PFSK-1 (cell line): ENCODE results near the gene MRPL4.

Experiments used
- FOXP2 ChIP-seq: optimal IDR thresholded peaks from 2 replicates; pipeline ENCODE3; 2011; ENCODE audit warnings: borderline replicate concordance, control low read depth, inconsistent platforms; ENCODE audit not compliant: insufficient read depth; ENCODE audit errors: extremely low read length, extremely low read depth
- POLR2AphosphoS5 ChIP-seq: IDR thresholded peaks from 2 replicates; pipeline ENCODE4 v1.6.1; 2012; ENCODE audit warnings: low read depth, mild to moderate bottlenecking, control low read depth, low read length, moderate library complexity
- TAF1 ChIP-seq: IDR thresholded peaks from 2 replicates; pipeline ENCODE4 v1.6.1; 2012; ENCODE audit warnings: low read length, control low read depth, borderline replicate concordance; ENCODE audit not compliant: insufficient read depth
- TF ChIP-seq, protein P1 (sequence below), 2 experiments: IDR thresholded peaks; 2 replicates each; pipeline versions ENCODE4 v1.6.1 to v1.8.0; 2011 to 2012; ENCODE audit warnings: low read depth in 2 of 2, low read length in 2 of 2, control low read depth in 1 of 2, inconsistent platforms in 1 of 2, mild to moderate bottlenecking in 1 of 2, moderate library complexity in 1 of 2; ENCODE audit not compliant: insufficient read depth in 1 of 2

DNA sequence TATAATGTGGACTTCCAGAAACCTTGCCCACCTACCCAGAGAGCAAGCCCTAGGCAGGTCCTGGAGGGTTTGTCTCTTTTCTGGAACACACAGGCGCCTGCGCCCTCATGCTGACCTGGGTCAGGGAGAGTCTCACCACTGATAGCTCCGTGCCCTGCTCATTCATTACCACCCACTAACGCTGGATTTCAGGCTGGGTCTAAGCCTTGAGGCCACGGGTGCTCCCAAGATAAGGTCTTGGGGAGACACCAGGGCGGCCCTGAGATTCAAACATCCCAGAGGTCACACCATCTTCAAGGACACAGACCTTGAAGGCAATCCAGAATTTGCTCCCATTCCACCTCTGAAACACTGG is 26.0 kb upstream of the MRPL4 start:
- TF ChIP-seq POLR2AphosphoS5 (no peak), TAF1 (no peak), FOXP2 (no peak)
- TF ChIP-seq, protein P1, sequence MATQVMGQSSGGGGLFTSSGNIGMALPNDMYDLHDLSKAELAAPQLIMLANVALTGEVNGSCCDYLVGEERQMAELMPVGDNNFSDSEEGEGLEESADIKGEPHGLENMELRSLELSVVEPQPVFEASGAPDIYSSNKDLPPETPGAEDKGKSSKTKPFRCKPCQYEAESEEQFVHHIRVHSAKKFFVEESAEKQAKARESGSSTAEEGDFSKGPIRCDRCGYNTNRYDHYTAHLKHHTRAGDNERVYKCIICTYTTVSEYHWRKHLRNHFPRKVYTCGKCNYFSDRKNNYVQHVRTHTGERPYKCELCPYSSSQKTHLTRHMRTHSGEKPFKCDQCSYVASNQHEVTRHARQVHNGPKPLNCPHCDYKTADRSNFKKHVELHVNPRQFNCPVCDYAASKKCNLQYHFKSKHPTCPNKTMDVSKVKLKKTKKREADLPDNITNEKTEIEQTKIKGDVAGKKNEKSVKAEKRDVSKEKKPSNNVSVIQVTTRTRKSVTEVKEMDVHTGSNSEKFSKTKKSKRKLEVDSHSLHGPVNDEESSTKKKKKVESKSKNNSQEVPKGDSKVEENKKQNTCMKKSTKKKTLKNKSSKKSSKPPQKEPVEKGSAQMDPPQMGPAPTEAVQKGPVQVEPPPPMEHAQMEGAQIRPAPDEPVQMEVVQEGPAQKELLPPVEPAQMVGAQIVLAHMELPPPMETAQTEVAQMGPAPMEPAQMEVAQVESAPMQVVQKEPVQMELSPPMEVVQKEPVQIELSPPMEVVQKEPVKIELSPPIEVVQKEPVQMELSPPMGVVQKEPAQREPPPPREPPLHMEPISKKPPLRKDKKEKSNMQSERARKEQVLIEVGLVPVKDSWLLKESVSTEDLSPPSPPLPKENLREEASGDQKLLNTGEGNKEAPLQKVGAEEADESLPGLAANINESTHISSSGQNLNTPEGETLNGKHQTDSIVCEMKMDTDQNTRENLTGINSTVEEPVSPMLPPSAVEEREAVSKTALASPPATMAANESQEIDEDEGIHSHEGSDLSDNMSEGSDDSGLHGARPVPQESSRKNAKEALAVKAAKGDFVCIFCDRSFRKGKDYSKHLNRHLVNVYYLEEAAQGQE (IDR thresholded peaks at IDR 0.05; ENCODE audit: insufficient read depth in 1 of 2, low read depth in 2 of 2, low read length in 2 of 2): no peak
